Peyer's patch (tissue), 4 donors: Measurements from ENCODE around the gene DERA.

ENCODE experiments used
- POLR2A ChIP-seq, 2 donors: fragments of 450-650 bp; IDR thresholded peaks; one replicate each; pipeline ENCODE4 v1.5.1; 2017; ENCODE audit warnings: antibody characterized with exemption in 2 of 2, mild to moderate bottlenecking in 2 of 2, moderate library complexity in 2 of 2
- TF ChIP-seq, protein P1 (sequence below), 6 experiments: fragments of 450-650 bp in 4 of 6; fragments of 200-600 bp in 2 of 6; sonication (generic) in 1 of 6; IDR thresholded peaks; one replicate each; pipeline ENCODE4 v1.5.1; 2017 to 2019; ENCODE audit warnings: antibody characterized with exemption in 6 of 6, mild to moderate bottlenecking in 3 of 6, moderate library complexity in 1 of 6

DNA sequence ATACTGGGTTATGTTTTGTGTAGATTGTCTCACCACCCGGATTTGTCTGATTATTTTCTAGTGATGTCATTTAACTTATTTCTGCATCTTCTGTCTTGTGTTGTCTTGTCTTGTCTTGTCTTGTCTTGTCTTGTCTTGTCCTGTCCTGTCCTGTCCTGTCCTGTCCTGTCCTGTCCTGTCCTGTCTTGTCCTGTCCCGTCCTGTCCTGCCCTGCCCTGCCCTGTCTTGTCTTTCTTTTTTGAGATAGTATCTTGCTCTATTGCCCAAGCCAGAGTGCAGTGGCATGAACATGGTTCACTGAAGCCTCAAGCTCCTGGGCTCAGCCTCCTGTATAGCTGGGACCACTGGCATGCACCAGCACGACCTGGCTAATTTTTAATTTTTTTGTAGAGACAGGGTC lies 25.6 kb downstream of the DERA start:
- TF ChIP-seq, protein P1, sequence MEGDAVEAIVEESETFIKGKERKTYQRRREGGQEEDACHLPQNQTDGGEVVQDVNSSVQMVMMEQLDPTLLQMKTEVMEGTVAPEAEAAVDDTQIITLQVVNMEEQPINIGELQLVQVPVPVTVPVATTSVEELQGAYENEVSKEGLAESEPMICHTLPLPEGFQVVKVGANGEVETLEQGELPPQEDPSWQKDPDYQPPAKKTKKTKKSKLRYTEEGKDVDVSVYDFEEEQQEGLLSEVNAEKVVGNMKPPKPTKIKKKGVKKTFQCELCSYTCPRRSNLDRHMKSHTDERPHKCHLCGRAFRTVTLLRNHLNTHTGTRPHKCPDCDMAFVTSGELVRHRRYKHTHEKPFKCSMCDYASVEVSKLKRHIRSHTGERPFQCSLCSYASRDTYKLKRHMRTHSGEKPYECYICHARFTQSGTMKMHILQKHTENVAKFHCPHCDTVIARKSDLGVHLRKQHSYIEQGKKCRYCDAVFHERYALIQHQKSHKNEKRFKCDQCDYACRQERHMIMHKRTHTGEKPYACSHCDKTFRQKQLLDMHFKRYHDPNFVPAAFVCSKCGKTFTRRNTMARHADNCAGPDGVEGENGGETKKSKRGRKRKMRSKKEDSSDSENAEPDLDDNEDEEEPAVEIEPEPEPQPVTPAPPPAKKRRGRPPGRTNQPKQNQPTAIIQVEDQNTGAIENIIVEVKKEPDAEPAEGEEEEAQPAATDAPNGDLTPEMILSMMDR (IDR thresholded peaks at IDR 0.05), result no peak
- no peak for TF ChIP-seq POLR2A (IDR thresholded peaks at IDR 0.05)
